Activated gamma-delta T cell (primary cell): ENCODE results near the gene LAMB1.
"Not testable (repeated sequence)": the region's sequence is repeated elsewhere in the genome, so short reads cannot be mapped to it uniquely, and the experiment has no call there.

ENCODE experiments used
- DNase-seq: peaks from one replicate; lab custom pipeline; 2025; lab: John Stamatoyannopoulos, UW

LAMB1 gene

GRCh38 chr7:107946451-107946850, 56.5 kb downstream of the LAMB1 start:
- DNase-seq: no peak

- no peak for DNase-seq
Measured at GRCh38 chr7:107945332-107945731, 57.6 kb downstream of the LAMB1 start.

GRCh38 chr7:107944411-107945169, 58.4 kb downstream of the LAMB1 start:
- no peak for DNase-seq

- no peak for DNase-seq
Measured at GRCh38 chr7:107943018-107943417, 59.9 kb downstream of the LAMB1 start.

- DNase-seq: no peak
Measured at GRCh38 chr7:107940951-107941350, 62.0 kb downstream of the LAMB1 start.

GRCh38 chr7:107939573-107940489, 63.1 kb downstream of the LAMB1 start:
- DNase-seq: no peak

- no peak for DNase-seq
Measured at GRCh38 chr7:107938456-107939250, 64.3 kb downstream of the LAMB1 start.

- DNase-seq: no peak
Measured at GRCh38 chr7:107937531-107937930, 65.4 kb downstream of the LAMB1 start.

- DNase-seq: no peak
Measured at GRCh38 chr7:107936312-107936711, 66.6 kb downstream of the LAMB1 start.

- no peak for DNase-seq
Measured at GRCh38 chr7:107934991-107935770, 67.8 kb downstream of the LAMB1 start.

- no peak for DNase-seq
Measured at GRCh38 chr7:107933386-107934013, 69.5 kb downstream of the LAMB1 start.

- no peak for DNase-seq
Measured at GRCh38 chr7:107932805-107933204, 70.2 kb downstream of the LAMB1 start.

- DNase-seq: no peak
Measured at GRCh38 chr7:107931740-107932515, 71.0 kb downstream of the LAMB1 start.

GRCh38 chr7:107926481-107926880, 76.5 kb downstream of the LAMB1 start:
- no peak for DNase-seq

GRCh38 chr7:107924841-107925504, 78.0 kb downstream of the LAMB1 start:
- no peak for DNase-seq

GRCh38 chr7:107922886-107923285, 80.1 kb downstream of the LAMB1 start:
- no peak for DNase-seq

GRCh38 chr7:107921826-107922225, 81.1 kb downstream of the LAMB1 start:
- DNase-seq: not testable (repeated sequence)

- DNase-seq: no peak
Measured at GRCh38 chr7:107920048-107920772, 82.8 kb downstream of the LAMB1 start.

GRCh38 chr7:107918948-107919347, 84.0 kb downstream of the LAMB1 start:
- DNase-seq: no peak
